Heart left ventricle (tissue), 16 donors: ENCODE data around the gene MN1. TPM values are rescaled to one million over a fixed set of nuclear protein-coding genes. Genes with fewer than 3 reads are reported as not detected.

Experiments
- ATAC-seq, 4 donors: fragments of 200-7000 bp; cut with Tn5 transposase; one replicate each; pipeline ENCODE4 v1.9.1; 2020 to 2022; ENCODE audit warnings: moderate library complexity in 4 of 4, mild to moderate bottlenecking in 3 of 4, moderate number of reproducible peaks in 1 of 4
- DNase-seq, 5 donors: peaks; one replicate each; pipeline ENCODE4 v3.0.0-alpha.2; 2020
- H3K27ac ChIP-seq, 12 donors: fragments of 200-600 bp; sonication (generic) in 4 of 12; one replicate each; pipeline versions ENCODE4 v1.5.0 to v1.8.0; 2016 to 2022; ENCODE audit warnings: mild to moderate bottlenecking in 2 of 12
- H3K27me3 ChIP-seq, 9 donors: fragments of 200-600 bp; sonication (generic) in 2 of 9; one replicate each; pipeline versions ENCODE4 v1.5.1 to v1.8.0; 2016 to 2022; ENCODE audit warnings: mild to moderate bottlenecking in 3 of 9
- H3K36me3 ChIP-seq, 9 donors: fragments of 200-600 bp; sonication (generic) in 2 of 9; one replicate each; pipeline versions ENCODE4 v1.5.0 to v1.8.0; 2018 to 2022; ENCODE audit warnings: mild to moderate bottlenecking in 2 of 9
- H3K4me1 ChIP-seq, 12 donors: fragments of 200-600 bp; sonication (generic) in 4 of 12; one replicate each; pipeline versions ENCODE4 v1.5.0 to v1.8.0; 2016 to 2022; ENCODE audit warnings: mild to moderate bottlenecking in 3 of 12
- H3K4me3 ChIP-seq, 12 donors: fragments of 200-600 bp; sonication (generic) in 4 of 12; one replicate each; pipeline versions ENCODE4 v1.5.0 to v1.8.0; 2017 to 2022; ENCODE audit warnings: mild to moderate bottlenecking in 9 of 12, moderate library complexity in 4 of 12
- H3K9me3 ChIP-seq, 12 donors: fragments of 200-600 bp; sonication (generic) in 4 of 12; one replicate each; pipeline versions ENCODE4 v1.5.0 to v1.8.0; 2016 to 2022; ENCODE audit warnings: mild to moderate bottlenecking in 1 of 12
- CTCF ChIP-seq, 12 donors: fragments of 200-600 bp; sonication (generic) in 4 of 12; IDR thresholded peaks; one replicate each; pipeline versions ENCODE4 v1.5.0 to v1.8.0; 2018 to 2022; ENCODE audit warnings: antibody characterized with exemption in 12 of 12, mild to moderate bottlenecking in 5 of 12
- POLR2A ChIP-seq, 2 donors: fragments of 450-650 bp; IDR thresholded peaks; one replicate each; pipeline ENCODE4 v1.6.1; 2017; ENCODE audit warnings: antibody characterized with exemption in 2 of 2, mild to moderate bottlenecking in 2 of 2, moderate library complexity in 2 of 2
- WGBS, 4 donors: extraction: QIAGEN DNeasy Blood & Tissue Kit in 2 of 4; methylation state at CpG; one replicate each; pipeline versions ENCODE4 v1.1.5 to v1.1.7; 2013 to 2018; 5-methylcytosine and 5-hydroxymethylcytosine counted together
- intact Hi-C, 10 donors: fragments of 100-400 bp; cut with DNase I; formaldehyde crosslinking; loops; one replicate each; pipeline versions ENCODE4 v1.11.1 to v1.14.2; 2022
- polyA plus RNA-seq, 2 donors: library from polyadenylated mRNA; stranded (reverse); fragments of 200-250 nt; gene quantifications; one replicate each; pipeline ENCODE4 v1.2.3, GENCODE V29; 2013
- total RNA-seq, 9 donors: library from RNA; depleted of rRNA in 2 of 9; stranded (reverse); fragments of >200 nt in 2 of 9; fragmentation: NEBNext Ultra II Directional in 3 of 9; extraction: Animal tissue kit (Norgen Biotek cat#: 25700) in 3 of 9; gene quantifications; one replicate each; pipeline versions ENCODE4 v1.1.0 to v1.2.4, GENCODE V29; 2016 to 2023
- donor health status: ischemic (EF 13 %, LVEDD 7.1; RV severe dilation, severe dysfunction).
- donor health status: healthy with polysubstance abuse.
- donor health status: DM: no; HTN: yes; CAD: no.
- donor health status: DM: no; HTN: no; CAD: no.
- donor health status: ischemic (EF 25% LVEDD 6.9; RV normal size, moderate dysfunction).
- donor health status: ischemic (EF 25% LVEDD 5.7; RV mildly dilated, moderate dysfunction).
- donor health status: healthy.
- donor health status: DM: yes; HTN: yes; CAD: no.
- donor health status: ischemic (EF 35%, LVEDD 5.7; RV mildly dilated, moderate dysfunction).
- donor health status: nonischemic (EF 11% LVEDD 7.7; RV severe dilation, severe dysfunction).
- donor health status: DM: yes; HTN: yes; CAD: no.
- donor health status: PGD.
- donor health status: ischemic (EF 29% LVEDD 5.4; RV normal size, mild dysfunction).
- donor health status: nonischemic (EF 23%, LVEDD 6.1; RV moderate dilation, normal function).

Gene MN1
- total and polyA plus RNA-seq, 11 donors = 1.7 to 10.3 (median 4.9) TPM

DNA sequence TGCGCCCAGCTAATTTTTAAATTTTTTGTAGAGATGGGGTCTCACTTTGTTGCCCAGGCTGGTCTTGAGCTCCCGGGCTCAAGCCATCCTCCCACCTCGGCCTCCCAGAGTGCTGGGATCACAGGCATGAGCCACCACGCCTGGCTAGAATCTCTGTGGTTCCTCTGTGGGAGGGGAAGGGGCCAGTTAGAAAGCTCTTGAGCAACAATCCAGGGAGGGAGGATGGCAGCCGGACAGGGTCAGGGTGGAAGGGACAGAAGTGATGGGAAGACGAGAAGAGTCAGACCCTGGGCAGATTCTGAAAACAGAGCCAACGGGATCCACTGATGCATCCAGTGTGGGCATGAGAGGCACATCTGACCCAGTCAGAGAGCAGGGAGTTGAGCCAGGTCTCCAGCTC lies 38.9 kb upstream of the MN1 start:
- H3K36me3 ChIP-seq = peaks cover 0 to 7% (median 0%) of the 10 kb centered on the region in 9 donors
- H3K4me3 ChIP-seq = no peak overlapping the region
- TF ChIP-seq POLR2A (IDR thresholded peaks at IDR 0.05) (no peak), CTCF (IDR thresholded peaks at IDR 0.05) (no peak)
- intact Hi-C loops = no loop called here
- H3K9me3 ChIP-seq = peaks cover 0 to 9% (median 0%) of the 10 kb centered on the region in 12 donors
- no peak overlapping the region for H3K27ac ChIP-seq
- H3K4me1 ChIP-seq = peaks cover 0 to 21% (median 13%) of the 10 kb centered on the region in 12 donors
- H3K27me3 ChIP-seq = no peaks in the 10 kb centered on the region
- DNase-seq = no peak
- ATAC-seq = no peak
- WGBS, 4 donors = 96 to 98% (median 96%) methylated on average over 7 of the region's 7 CpGs

- intact Hi-C loops = no loop called here
- Histone ChIP-seq H3K4me3 (no peak overlapping the region), H3K4me1 (peaks cover 0 to 21% (median 13%) of the 10 kb centered on the region in 12 donors), H3K36me3 (peaks cover 0 to 7% (median 0%) of the 10 kb centered on the region in 9 donors), H3K9me3 (peaks cover 0 to 9% (median 0%) of the 10 kb centered on the region in 12 donors), H3K27ac (no peak overlapping the region), H3K27me3 (no peaks in the 10 kb centered on the region)
- no peak for TF ChIP-seq CTCF (IDR thresholded peaks at IDR 0.05)
- TF ChIP-seq POLR2A (IDR thresholded peaks at IDR 0.05) = no peak
- no peak for ATAC-seq
- DNase-seq = no peak
- 76 to 91% (median 85%) methylated on average over 13 of the region's 13 CpGs for WGBS, 4 donors
Measured at GRCh38 chr22:27839057-27839660, 37.6 kb upstream of the MN1 start.

DNA sequence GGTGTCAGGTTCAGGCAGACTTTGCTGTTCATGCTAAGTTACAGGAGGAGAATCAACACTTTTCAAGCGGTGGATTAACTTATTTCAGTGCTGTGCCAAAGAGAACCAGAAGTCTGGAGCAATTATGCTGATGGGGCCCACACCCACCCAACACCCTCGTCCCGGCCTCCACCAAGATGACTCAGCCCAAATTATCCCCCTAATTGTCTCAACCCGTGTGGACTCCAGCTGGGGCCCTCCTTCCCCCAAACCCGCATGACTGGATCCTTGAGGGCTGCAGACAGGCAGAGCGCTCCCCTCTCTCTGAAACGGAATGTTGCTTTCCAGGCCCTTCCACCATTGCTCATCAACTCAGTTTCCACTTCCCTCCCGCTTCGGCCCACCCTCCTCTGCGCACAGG lies 34.6 kb upstream of the MN1 start:
- peaks cover 0 to 7% (median 0%) of the 10 kb centered on the region in 9 donors for H3K36me3 ChIP-seq
- ATAC-seq (no peak), DNase-seq (no peak)
- H3K4me1 ChIP-seq = no peaks in the 10 kb centered on the region
- peaks cover 0 to 9% (median 0%) of the 10 kb centered on the region in 12 donors for H3K9me3 ChIP-seq
- H3K27ac ChIP-seq = no peak overlapping the region
- H3K4me3 ChIP-seq = no peak overlapping the region
- intact Hi-C loops = no loop called here
- 79 to 90% (median 86%) methylated on average over 10 of the region's 10 CpGs for WGBS, 4 donors
- no peaks in the 10 kb centered on the region for H3K27me3 ChIP-seq
- TF ChIP-seq POLR2A (IDR thresholded peaks at IDR 0.05) = no peak
- TF ChIP-seq CTCF (IDR thresholded peaks at IDR 0.05) = no peak

DNA sequence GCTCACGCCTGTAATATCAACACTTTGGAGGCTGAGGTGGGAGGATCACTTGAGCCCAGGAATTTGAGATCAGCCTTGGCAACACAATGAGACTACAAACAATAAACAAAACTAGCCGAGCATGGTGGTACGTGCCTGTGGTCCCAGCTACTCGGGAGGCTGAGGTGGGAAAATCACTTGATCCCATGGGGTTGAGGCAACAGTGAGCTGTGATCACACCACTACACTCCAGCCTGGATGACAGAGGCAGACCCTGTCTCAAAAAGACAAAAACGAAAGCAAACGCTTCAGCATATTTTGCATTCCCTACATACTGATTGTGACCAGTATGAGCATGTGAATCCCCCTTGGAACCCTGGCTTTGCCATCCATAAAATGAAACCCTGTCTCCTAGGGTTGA lies 33.9 kb upstream of the MN1 start:
- Histone ChIP-seq H3K36me3 (peaks cover 0 to under 1% (median 0%) of the 10 kb centered on the region in 9 donors), H3K9me3 (peaks cover 0 to 9% (median 0%) of the 10 kb centered on the region in 12 donors), H3K4me1 (no peaks in the 10 kb centered on the region), H3K4me3 (no peak overlapping the region), H3K27me3 (no peaks in the 10 kb centered on the region), H3K27ac (no peak overlapping the region)
- DNase-seq (no peak), ATAC-seq (no peak)
- WGBS, 4 donors = 89 to 93% (median 92%) methylated on average over 6 of the region's 6 CpGs
- intact Hi-C loops = no loop called here
- TF ChIP-seq POLR2A (IDR thresholded peaks at IDR 0.05) (no peak), CTCF (IDR thresholded peaks at IDR 0.05) (no peak)
